Hair follicular keratinocyte (primary cell): ENCODE data around the gene ITGA5. TPM values are rescaled to one million over a fixed set of nuclear protein-coding genes. Genes with fewer than 3 reads are reported as not detected.

Experiments used
- total RNA-seq: library from RNA; depleted of rRNA; stranded (reverse); fragments of >200 nt; gene quantifications from 2 replicates; pipeline ENCODE4 v1.2.3, GENCODE V29; 2015

Gene ITGA5
- 186 and 267 TPM in 2 replicates for total RNA-seq

DNA sequence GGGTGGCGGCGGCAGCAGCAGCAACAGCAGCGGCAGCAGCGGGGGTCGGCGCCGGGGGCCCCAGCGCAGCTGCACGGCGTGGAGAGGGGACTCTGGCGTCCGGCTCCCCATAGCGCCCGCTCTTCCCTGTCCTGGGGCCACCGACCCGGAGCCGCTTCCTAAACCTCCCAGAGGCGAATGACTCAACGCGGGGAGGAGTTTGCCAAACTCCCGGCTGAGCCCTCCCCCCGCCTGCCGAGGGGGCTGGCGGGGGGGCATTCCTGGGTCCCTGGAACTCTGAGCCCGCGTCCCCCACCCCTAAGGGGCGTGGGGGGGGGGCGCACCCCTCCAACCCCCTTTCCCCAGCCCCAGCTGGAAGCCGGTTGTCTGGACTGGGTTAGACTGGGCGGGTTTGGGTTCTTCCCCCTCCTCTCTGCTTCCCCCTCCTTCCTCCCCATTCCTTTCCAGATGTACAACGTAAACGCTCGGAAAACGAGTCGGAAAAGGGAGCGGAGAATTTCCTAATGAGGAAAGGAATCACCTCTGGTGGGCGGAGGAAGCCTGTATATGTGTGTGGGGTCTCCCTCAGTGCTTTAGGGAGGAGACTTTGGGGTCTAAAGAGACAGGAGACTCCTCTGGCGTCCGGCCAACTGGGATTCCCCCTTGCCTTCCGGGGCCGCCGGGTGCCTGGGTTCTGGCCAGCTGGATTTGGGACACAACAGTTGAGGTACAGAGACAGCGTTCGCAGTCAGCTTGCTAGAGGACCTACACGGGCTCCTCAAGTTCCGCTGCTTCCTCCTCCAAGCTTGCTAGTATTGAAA lies at the start of gene ITGA5:
Gene ITGA5 (minus strand): TSS at position 179 of the 800 bp plus-strand sequence. CDS start 68 bp downstream, at position 111.

DNA sequence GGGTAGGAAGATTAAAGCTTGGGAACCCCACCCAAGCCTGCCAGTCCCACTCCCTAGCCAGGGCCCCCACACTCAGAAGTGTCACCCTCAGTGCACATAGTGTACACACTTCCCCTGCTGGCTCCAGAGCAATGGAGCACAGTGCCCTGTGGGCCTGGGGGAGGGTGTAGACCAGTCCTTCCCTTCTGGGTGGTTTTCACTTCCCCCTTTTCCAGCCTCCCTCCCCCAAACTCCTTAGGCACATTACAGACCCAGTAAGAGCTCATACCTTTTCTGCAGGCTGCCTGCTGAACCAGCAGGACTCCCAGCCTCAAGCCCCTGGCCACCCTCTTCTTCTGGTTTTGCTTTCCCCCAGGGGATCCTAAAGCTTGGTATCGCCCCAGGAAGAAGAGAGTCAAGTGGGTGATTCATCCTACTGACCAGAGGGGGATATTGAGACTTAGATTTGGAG lies 34.5 kb downstream of the ITGA5 start, which contains the start of gene ZNF385A:
Gene ZNF385A (minus strand): TSS at position 143 of the 451 bp plus-strand sequence. CDS start 219 bp downstream, outside the sequence.

DNA sequence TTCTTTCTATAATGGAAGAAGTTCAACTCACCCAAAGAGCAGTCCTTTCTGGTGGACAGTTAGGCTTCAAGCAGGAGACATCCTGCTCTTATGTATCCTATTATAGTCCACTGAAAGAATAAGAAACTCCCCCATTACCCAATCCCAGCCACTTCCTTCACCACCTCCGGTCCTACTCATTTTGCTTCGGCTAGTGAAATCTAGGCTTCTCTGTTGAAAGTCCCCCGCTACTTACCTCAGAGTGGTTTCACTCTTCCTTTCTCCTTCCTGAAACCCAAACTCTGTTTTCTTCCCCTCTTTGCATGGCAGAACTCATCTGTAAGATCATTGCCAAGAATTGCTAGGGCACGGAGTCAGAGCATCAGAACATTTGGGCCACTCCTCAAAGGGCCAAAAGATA lies 54.7 kb downstream of the ITGA5 start, which contains the start of gene GPR84:
Gene GPR84 (minus strand): TSS at position 74 of the 400 bp plus-strand sequence. CDS start 635 bp downstream, outside the sequence.

Other genes starting within 250 kb of the ITGA5 start
- gene SMUG1, start 230.3 kb downstream of the ITGA5 start, total RNA-seq = 69.3 and 72.3 TPM in 2 replicates
- 25.7 and 28.0 TPM in 2 replicates for gene CBX5, start 139.1 kb downstream of the ITGA5 start, total RNA-seq
- gene HNRNPA1, start 138.5 kb downstream of the ITGA5 start, total RNA-seq = 545 and 687 TPM in 2 replicates
- gene NFE2, start 118.3 kb downstream of the ITGA5 start, total RNA-seq = not detected in 2 replicates
- 115 and 130 TPM in 2 replicates for gene COPZ1, start 94.1 kb downstream of the ITGA5 start, total RNA-seq
- 0.23 TPM in 1 of 2 replicates, not detected in the other for gene GPR84, start 54.8 kb downstream of the ITGA5 start, total RNA-seq
- gene ZNF385A, start 34.5 kb downstream of the ITGA5 start, total RNA-seq = 25.5 and 37.4 TPM in 2 replicates
- gene GTSF1, start 54.3 kb upstream of the ITGA5 start, total RNA-seq = not detected in 2 replicates
- not detected in 2 replicates for gene NCKAP1L, start 78.5 kb upstream of the ITGA5 start, total RNA-seq
- gene PDE1B, start 130.3 kb upstream of the ITGA5 start, total RNA-seq = not detected in 2 replicates
- gene PPP1R1A, start 169.4 kb upstream of the ITGA5 start, total RNA-seq = not detected in 2 replicates
- gene LACRT, start 215.6 kb upstream of the ITGA5 start, total RNA-seq = not detected in 2 replicates
- gene DCD, start 229.1 kb upstream of the ITGA5 start, total RNA-seq = not detected in 2 replicates